Immature natural killer cell (primary cell): ENCODE data around the gene TNKS1BP1. TPM values are rescaled to one million over a fixed set of nuclear protein-coding genes. Genes with fewer than 3 reads are reported as not detected.

ENCODE experiments used
- DNase-seq, 3 donors: peaks; one replicate each; pipeline ENCODE4 v3.0.0; 2022; ENCODE audit warnings: mixed read lengths in 1 of 3
- H3K27ac Mint-ChIP-seq, 6 donors: one replicate each; pipeline ENCODE4 v1.8.0; 2020; ENCODE audit warnings: mixed read lengths in 6 of 6, mild to moderate bottlenecking in 5 of 6, inconsistent platforms in 4 of 6, moderate library complexity in 3 of 6
- H3K27me3 Mint-ChIP-seq, 3 donors: one replicate each; pipeline ENCODE4 v1.8.0; 2020 to 2021; ENCODE audit warnings: low read depth in 3 of 3, mild to moderate bottlenecking in 3 of 3, mixed read lengths in 3 of 3, moderate library complexity in 3 of 3, inconsistent platforms in 1 of 3
- H3K36me3 Mint-ChIP-seq, 3 donors: one replicate each; pipeline ENCODE4 v1.8.0; 2020; ENCODE audit warnings: mixed read lengths in 3 of 3, inconsistent platforms in 2 of 3, mild to moderate bottlenecking in 2 of 3
- H3K4me1 Mint-ChIP-seq, 2 donors: one replicate each; pipeline ENCODE4 v1.8.0; 2020; ENCODE audit warnings: inconsistent platforms in 2 of 2, mild to moderate bottlenecking in 2 of 2, mixed read lengths in 2 of 2, moderate library complexity in 1 of 2
- H3K4me3 Mint-ChIP-seq, 5 donors: one replicate each; pipeline ENCODE4 v1.8.0; 2020; ENCODE audit warnings: mild to moderate bottlenecking in 5 of 5, mixed read lengths in 5 of 5, inconsistent platforms in 3 of 5, moderate library complexity in 3 of 5
- H3K9me3 Mint-ChIP-seq, 6 donors: one replicate each; pipeline ENCODE4 v1.8.0; 2020; ENCODE audit warnings: mild to moderate bottlenecking in 6 of 6, mixed read lengths in 6 of 6, inconsistent platforms in 4 of 6, moderate library complexity in 3 of 6
- polyA plus RNA-seq, 3 donors: library from polyadenylated mRNA; unstranded; fragments of 300-500 nt; fragmentation: Illumina TruSeq; gene quantifications; one replicate each; pipeline ENCODE4 v1.2.3, GENCODE V29; 2021

The TNKS1BP1 gene
- polyA plus RNA-seq, 3 donors from 2014 or later, result 1.0 to 1.7 (median 1.6) TPM

DNA sequence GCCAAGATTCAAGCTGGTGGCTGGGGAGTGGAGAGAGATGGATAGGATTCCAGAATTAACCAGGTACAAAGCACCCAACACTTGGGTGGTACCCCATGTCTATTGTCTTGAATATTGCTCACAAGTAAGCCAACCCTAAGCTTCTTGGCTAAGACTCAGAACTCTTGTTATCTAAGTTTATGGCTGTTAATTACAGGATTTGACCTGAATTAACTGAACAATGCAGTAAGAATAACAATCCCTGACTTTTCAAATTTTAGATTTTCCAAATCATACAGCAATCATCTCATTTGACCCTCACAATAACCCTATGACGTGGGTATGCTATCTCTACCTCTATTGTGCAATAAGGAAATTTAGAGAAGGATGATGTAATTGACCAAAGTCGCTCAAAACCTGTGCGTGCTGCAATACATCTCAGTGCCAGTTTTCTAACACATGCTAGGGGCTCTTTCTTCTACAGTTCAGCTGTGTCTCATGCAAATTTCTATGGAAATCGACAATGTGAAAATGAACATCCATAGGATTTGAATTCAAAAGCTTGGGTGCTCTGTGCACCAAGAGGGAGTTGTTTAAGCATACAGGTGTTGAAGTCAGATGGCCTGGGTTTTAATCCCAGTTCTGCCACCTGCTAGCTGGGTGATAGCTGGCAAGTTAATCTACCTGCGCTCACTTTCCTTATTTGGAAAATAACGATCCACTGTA is 47.6 kb downstream of the TNKS1BP1 start:
- Mint-ChIP-seq H3K36me3 (no peaks in the 10 kb centered on the region), H3K9me3 (peaks cover 0 to 8% (median 0%) of the 10 kb centered on the region in 6 donors), H3K4me1 (peaks cover 1 to 5% of the 10 kb centered on the region in 2 donors), H3K27ac (no peak overlapping the region), H3K27me3 (peaks cover 0 to 11% (median 5%) of the 10 kb centered on the region in 3 donors), H3K4me3 (no peak overlapping the region)
- no peak for DNase-seq

- Mint-ChIP-seq H3K9me3 (peaks cover 0 to 8% (median 0%) of the 10 kb centered on the region in 6 donors), H3K4me1 (peaks cover 1 to 5% of the 10 kb centered on the region in 2 donors), H3K27ac (no peak overlapping the region), H3K36me3 (no peaks in the 10 kb centered on the region), H3K27me3 (peaks cover 0 to 11% (median 5%) of the 10 kb centered on the region in 3 donors), H3K4me3 (no peak overlapping the region)
- no peak for DNase-seq
These were observed 48.4 kb downstream of the TNKS1BP1 start for GRCh38 chr11:57276169-57276970.

DNA sequence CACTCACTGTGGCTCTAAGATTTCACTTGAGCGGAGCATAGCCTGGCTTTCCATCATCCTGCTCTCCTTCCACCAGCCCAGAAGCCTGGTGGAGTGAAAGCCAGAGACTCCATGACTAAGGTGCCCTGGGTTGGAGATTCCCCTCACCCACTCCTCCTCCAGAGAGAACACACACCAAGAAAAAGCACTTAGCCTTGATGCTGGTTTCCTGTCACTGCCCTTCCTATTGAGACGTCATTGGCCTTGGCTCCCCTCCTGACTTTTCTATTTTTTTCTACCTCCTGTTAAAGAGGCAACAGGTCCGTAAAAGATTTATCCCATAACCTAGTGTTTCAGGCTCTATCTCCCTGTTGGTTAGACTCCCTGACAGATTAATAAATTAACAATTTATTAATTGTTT is 49.2 kb downstream of the TNKS1BP1 start:
- H3K27me3 Mint-ChIP-seq, result peaks cover 0 to 11% (median 5%) of the 10 kb centered on the region in 3 donors
- H3K4me3 Mint-ChIP-seq, result no peak overlapping the region
- H3K36me3 Mint-ChIP-seq, result no peaks in the 10 kb centered on the region
- no peak for DNase-seq
- H3K27ac Mint-ChIP-seq, result no peak overlapping the region
- peaks cover 1 to 5% of the 10 kb centered on the region in 2 donors for H3K4me1 Mint-ChIP-seq
- H3K9me3 Mint-ChIP-seq, result peaks cover 0 to 8% (median 0%) of the 10 kb centered on the region in 6 donors

DNA sequence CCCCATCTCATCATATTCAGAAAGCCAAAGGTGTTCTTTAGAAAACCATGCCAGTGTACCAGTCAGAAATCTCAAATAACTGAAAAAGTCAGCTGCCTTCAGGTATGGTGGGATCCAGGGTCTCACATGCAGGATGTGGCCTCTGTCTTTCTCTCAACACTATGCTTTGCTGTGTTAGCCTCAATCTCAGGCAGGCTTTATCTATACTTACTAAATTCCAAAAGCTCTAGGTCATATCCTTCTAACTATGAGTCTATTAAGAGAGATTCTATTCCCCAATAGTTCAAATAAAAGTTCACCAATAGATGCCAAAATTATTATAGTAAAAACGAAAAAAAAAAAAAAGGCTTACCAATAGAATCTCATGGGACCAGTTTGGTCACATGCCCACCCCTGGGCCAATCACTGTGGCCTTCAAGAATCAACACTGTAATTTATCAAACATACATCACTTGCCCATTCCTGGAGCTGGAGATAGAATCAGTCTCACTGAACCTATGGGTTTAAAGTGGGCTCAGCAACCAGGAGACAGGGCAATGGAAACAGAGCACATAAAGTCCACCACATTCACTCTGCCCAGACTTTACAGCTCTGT is 49.8 kb downstream of the TNKS1BP1 start:
- no peak overlapping the region for H3K27ac Mint-ChIP-seq
- no peak for DNase-seq
- H3K9me3 Mint-ChIP-seq, result peaks cover 0 to 8% (median 0%) of the 10 kb centered on the region in 6 donors
- H3K4me3 Mint-ChIP-seq, result no peak overlapping the region
- no peaks in the 10 kb centered on the region for H3K36me3 Mint-ChIP-seq
- H3K4me1 Mint-ChIP-seq, result peaks cover 1 to 5% of the 10 kb centered on the region in 2 donors
- peaks cover 0 to 11% (median 5%) of the 10 kb centered on the region in 3 donors for H3K27me3 Mint-ChIP-seq

GRCh38 chr11:57273448-57274058 is 51.2 kb downstream of the TNKS1BP1 start:
- H3K4me3 Mint-ChIP-seq, result no peak overlapping the region
- H3K27me3 Mint-ChIP-seq, result peaks cover 0 to 14% (median 5%) of the 10 kb centered on the region in 3 donors
- peaks cover 0 to 11% (median 0%) of the 10 kb centered on the region in 6 donors for H3K9me3 Mint-ChIP-seq
- H3K36me3 Mint-ChIP-seq, result no peaks in the 10 kb centered on the region
- H3K4me1 Mint-ChIP-seq, result peaks cover 1 to 5% of the 10 kb centered on the region in 2 donors
- H3K27ac Mint-ChIP-seq, result no peak overlapping the region
- DNase-seq, result no peak

- DNase-seq, result no peak
- H3K27ac Mint-ChIP-seq, result no peak overlapping the region
- H3K27me3 Mint-ChIP-seq, result peaks cover 0 to 10% (median 6%) of the 10 kb centered on the region in 3 donors
- H3K4me3 Mint-ChIP-seq, result no peak overlapping the region
- H3K4me1 Mint-ChIP-seq, result no peaks in the 10 kb centered on the region
- peaks cover 0 to 9% (median 0%) of the 10 kb centered on the region in 6 donors for H3K9me3 Mint-ChIP-seq
- H3K36me3 Mint-ChIP-seq, result no peaks in the 10 kb centered on the region
These were observed 55.2 kb downstream of the TNKS1BP1 start for GRCh38 chr11:57269571-57270021.

DNA sequence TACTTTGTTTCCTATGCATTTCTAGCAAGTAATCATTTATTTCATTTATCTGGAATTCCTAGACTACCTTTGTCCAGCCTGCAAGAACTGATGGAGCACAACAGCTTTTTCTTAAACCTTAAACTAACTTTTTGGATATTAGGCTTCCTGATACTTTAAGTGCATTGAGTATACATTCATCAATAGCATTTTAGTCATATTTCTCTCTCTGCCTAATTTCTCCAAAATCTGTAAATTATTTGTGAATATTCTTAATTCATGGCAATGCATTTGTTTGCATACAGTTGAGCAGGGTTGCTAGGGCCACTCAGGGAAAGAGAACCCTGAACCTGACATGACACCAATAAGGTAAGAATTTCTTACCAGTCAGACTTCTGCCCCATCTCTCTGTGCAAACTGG is 58.6 kb downstream of the TNKS1BP1 start:
- Mint-ChIP-seq H3K4me3 (no peak overlapping the region), H3K9me3 (peaks cover 0 to 3% (median 0%) of the 10 kb centered on the region in 6 donors), H3K27ac (no peak overlapping the region), H3K27me3 (peaks cover 3 to 16% (median 10%) of the 10 kb centered on the region in 3 donors), H3K36me3 (no peaks in the 10 kb centered on the region), H3K4me1 (no peaks in the 10 kb centered on the region)
- DNase-seq, result no peak

DNA sequence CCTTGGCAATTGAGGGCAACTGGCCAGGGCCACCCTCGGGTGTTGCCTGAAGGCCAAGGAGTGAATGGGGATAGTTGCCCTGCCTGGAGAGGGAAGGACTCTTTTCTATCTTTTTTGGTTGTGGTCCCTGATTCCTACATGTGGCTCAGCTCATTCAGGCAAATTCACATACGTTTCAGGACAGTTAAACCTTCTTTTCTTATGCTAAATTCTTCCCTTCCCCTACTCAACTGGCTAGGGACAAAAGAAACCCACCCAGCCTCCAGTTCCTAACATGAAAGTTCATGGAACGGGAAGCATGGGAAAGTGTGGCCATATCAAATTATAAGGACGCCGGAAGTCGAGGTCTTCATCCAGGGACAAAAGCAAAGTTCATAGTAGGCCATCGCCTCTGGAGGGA is 61.4 kb downstream of the TNKS1BP1 start:
- Mint-ChIP-seq H3K27me3 (peaks cover 3 to 11% (median 10%) of the 10 kb centered on the region in 3 donors), H3K9me3 (peaks cover 0 to 2% (median 0%) of the 10 kb centered on the region in 6 donors), H3K36me3 (no peaks in the 10 kb centered on the region), H3K4me1 (no peaks in the 10 kb centered on the region), H3K27ac (no peak overlapping the region), H3K4me3 (no peak overlapping the region)
- DNase-seq, result no peak

DNA sequence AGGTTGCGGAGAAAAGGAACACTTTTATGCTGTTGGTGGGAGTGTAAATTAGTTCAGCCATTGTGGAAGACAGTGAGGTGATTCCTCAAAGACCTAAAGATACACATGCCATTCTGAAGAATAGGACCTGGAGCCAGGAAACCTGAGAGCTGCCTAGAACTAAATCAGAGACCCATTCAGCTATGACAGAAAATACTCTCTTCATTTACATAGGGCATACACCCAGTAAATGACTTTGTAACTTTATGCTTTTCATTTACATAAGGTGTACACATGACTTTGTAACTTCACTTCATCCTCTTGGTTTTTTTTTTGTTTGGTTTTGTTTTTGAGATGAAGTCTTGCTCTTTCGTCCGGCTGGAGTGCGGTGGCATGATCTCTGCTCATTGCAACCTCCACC is 62.6 kb downstream of the TNKS1BP1 start:
- Mint-ChIP-seq H3K36me3 (no peaks in the 10 kb centered on the region), H3K9me3 (peaks cover 0 to 4% (median 0%) of the 10 kb centered on the region in 6 donors), H3K27ac (no peak overlapping the region), H3K4me3 (no peak overlapping the region), H3K4me1 (no peaks in the 10 kb centered on the region), H3K27me3 (peaks cover 3 to 13% (median 7%) of the 10 kb centered on the region in 3 donors)
- DNase-seq, result no peak

DNA sequence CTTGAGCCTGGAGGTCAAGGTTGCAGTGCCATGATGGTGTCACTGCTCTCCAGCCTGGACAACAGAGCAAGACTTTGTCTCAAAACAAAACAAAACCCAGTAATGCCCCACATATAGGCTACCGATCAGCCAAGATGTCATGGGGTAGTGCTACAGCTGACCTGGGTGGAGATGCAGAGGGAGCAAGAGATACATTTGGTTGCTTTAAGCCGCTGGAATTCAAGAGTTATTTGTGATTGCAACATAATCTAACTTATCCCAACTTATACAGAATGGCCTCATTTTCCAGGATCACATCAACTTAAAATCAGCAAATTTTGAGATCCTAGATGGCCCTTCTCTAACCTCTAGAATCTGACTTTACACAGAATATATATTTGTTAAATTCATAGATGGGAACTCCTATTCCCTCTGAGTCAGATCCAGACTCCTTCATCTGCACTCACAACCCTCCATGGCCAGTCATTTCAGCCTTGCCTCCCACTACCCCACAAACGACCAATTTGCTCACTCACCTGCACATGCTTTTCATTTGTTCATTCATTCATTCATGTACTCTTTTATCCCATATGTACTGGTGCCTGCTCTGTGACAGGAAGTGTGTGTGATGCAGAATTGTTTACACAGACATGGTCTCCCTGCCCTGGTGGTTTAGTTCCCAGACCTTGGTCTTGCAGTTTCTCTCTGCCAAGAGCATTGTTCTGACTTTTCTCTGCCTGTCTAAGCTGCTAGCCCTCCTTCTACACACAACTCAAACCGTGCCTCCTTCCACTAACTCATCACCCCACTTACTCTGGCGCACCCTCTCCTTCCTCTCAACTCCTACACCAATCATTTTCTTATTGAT is 63.6 kb downstream of the TNKS1BP1 start:
- peaks cover 3 to 13% (median 7%) of the 10 kb centered on the region in 3 donors for H3K27me3 Mint-ChIP-seq
- DNase-seq, result no peak
- peaks cover 0 to 4% (median 0%) of the 10 kb centered on the region in 6 donors for H3K9me3 Mint-ChIP-seq
- no peaks in the 10 kb centered on the region for H3K4me1 Mint-ChIP-seq
- no peak overlapping the region for H3K27ac Mint-ChIP-seq
- no peak overlapping the region for H3K4me3 Mint-ChIP-seq
- no peaks in the 10 kb centered on the region for H3K36me3 Mint-ChIP-seq

DNA sequence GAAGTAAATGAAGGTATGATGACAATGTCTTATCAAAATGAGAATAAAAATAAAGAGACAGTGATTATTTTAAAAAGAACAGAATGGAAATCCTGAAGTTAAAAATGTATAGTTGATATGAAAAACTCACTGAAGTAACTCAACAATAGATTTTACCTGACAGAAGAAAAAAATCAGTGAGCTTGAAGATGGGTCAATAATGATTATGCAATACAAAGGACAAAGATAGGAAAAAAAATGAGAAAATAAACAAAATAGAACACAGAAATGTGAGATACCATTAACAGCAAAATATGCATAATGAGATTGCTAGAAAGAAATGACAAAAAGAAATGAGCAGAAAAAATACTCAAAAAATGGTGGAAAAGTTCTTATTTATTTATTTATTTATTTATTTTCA is 68.6 kb downstream of the TNKS1BP1 start:
- Mint-ChIP-seq H3K4me3 (no peak overlapping the region), H3K4me1 (no peaks in the 10 kb centered on the region), H3K27ac (no peak overlapping the region), H3K36me3 (no peaks in the 10 kb centered on the region), H3K27me3 (peaks cover 1 to 24% (median 3%) of the 10 kb centered on the region in 3 donors), H3K9me3 (peaks cover 0 to 4% (median 0%) of the 10 kb centered on the region in 6 donors)
- no peak for DNase-seq

GRCh38 chr11:57255618-57256017 is 69.1 kb downstream of the TNKS1BP1 start:
- H3K27ac Mint-ChIP-seq, result no peak overlapping the region
- no peak for DNase-seq
- H3K36me3 Mint-ChIP-seq, result no peaks in the 10 kb centered on the region
- no peak overlapping the region for H3K4me3 Mint-ChIP-seq
- H3K9me3 Mint-ChIP-seq, result peaks cover 0 to 4% (median 0%) of the 10 kb centered on the region in 6 donors
- H3K27me3 Mint-ChIP-seq, result peaks cover 1 to 24% (median 4%) of the 10 kb centered on the region in 3 donors
- no peaks in the 10 kb centered on the region for H3K4me1 Mint-ChIP-seq

DNA sequence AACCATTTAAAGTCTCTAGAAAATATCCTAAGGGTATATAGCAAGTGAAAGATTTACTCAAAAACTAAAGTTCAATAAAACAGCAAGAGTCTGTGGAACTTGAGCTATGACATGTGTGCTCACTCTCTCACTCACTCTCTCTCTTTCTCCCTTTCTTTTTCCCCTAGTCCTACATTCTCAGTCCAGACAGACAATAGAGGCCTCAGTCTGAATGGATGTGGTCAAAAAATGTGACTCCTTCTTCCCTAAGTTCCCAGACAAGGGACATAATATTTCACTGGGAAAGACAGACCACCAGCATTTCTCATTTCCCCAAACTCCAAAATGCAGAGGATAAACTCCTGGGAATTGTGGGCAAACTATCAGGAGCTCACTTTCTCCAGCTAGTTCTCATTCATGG is 70.1 kb downstream of the TNKS1BP1 start:
- no peaks in the 10 kb centered on the region for H3K36me3 Mint-ChIP-seq
- DNase-seq, result no peak
- no peak overlapping the region for H3K4me3 Mint-ChIP-seq
- no peak overlapping the region for H3K27ac Mint-ChIP-seq
- H3K27me3 Mint-ChIP-seq, result peaks cover 1 to 24% (median 4%) of the 10 kb centered on the region in 3 donors
- H3K4me1 Mint-ChIP-seq, result no peaks in the 10 kb centered on the region
- H3K9me3 Mint-ChIP-seq, result peaks cover 0 to 4% (median 0%) of the 10 kb centered on the region in 6 donors
